ENCODE data around the gene HMCN1.

DNA sequence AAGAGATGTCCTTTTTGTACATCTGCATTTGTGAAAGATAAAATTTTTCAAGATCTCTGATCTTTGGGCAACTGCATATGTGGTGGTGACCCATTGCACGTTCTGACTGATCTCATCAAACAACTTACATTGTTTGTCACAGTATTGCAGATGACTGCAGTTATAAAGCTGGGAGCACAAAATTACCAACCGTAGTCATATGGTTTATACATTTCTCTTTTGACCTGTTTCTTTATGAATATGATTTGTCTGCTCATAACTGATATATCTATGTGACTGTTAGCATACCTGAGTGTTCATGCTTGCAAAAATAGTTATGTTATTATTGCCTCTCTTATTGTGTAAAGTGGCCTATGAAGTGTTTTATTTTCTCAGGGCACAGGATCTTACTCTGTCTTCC, 43.7 kb upstream of the HMCN1 start:
- TF ChIP-seq CTCF (IDR thresholded peaks at IDR 0.05; ENCODE audit: poor library complexity, severe bottlenecking) (no peak), EP300 (conservative IDR thresholded peaks at IDR 0.05; ENCODE audit: poor library complexity, severe bottlenecking) (no peak), RAD21 (conservative IDR thresholded peaks at IDR 0.05) (no peak), EZH2 (IDR thresholded peaks at IDR 0.05; ENCODE audit: borderline replicate concordance, insufficient read depth, low read length, poor library complexity, severe bottlenecking) (no peak)
